NCI-H1417 (cell line): Measurements from ENCODE around the gene LPO.
A peak's percentile ranks its signal among the peaks of the same experiment; 100 is the strongest.

Experiments used
- DNase-seq, 3 experiments: peaks; one replicate each; lab custom pipeline; 2025; lab: John Stamatoyannopoulos, UW

LPO gene

GRCh38 chr17:58238147-58238634, at the start of gene LPO:
LPO (plus strand) TSS chr17:58238584; CDS start chr17:58242980, 4,396 bp downstream.
- DNase-seq, result no peak

GRCh38 chr17:58189436-58190146, 48.8 kb upstream of the LPO start:
- DNase-seq, result no peak

- no peak for DNase-seq
These were observed 47.0 kb upstream of the LPO start for GRCh38 chr17:58191241-58191896.

GRCh38 chr17:58192612-58193011, 45.8 kb upstream of the LPO start, which contains the start of gene EPX:
EPX (plus strand) TSS chr17:58192726; CDS start chr17:58192847, 121 bp downstream.
- no peak for DNase-seq

GRCh38 chr17:58193641-58194255, 44.6 kb upstream of the LPO start:
- DNase-seq, result no peak

- DNase-seq, result no peak
These were observed 42.8 kb upstream of the LPO start for GRCh38 chr17:58195518-58196123.

- no peak for DNase-seq
These were observed 41.8 kb upstream of the LPO start for GRCh38 chr17:58196610-58197009.

- peak; percentile 38 to 62 (median 57) for DNase-seq
These were observed 38.3 kb upstream of the LPO start for GRCh38 chr17:58200024-58200633.

- no peak for DNase-seq
These were observed 35.5 kb upstream of the LPO start for GRCh38 chr17:58202859-58203258.

GRCh38 chr17:58204796-58205195, 33.6 kb upstream of the LPO start:
- no peak for DNase-seq

- DNase-seq, result no peak
These were observed 32.4 kb upstream of the LPO start for GRCh38 chr17:58205936-58206335.

- DNase-seq, result no peak
These were observed 30.9 kb upstream of the LPO start for GRCh38 chr17:58207451-58207850.

- DNase-seq, result no peak
These were observed 30.0 kb upstream of the LPO start for GRCh38 chr17:58208344-58208743.

- DNase-seq, result no peak
These were observed 27.5 kb upstream of the LPO start for GRCh38 chr17:58210922-58211321.

GRCh38 chr17:58215685-58216084, 22.7 kb upstream of the LPO start:
- no peak for DNase-seq

GRCh38 chr17:58217766-58218165, 20.6 kb upstream of the LPO start:
- no peak for DNase-seq

GRCh38 chr17:58219007-58219788, 19.2 kb upstream of the LPO start, which contains the start of gene MKS1:
MKS1 (minus strand) TSS chr17:58219255; CDS start chr17:58219230, 25 bp downstream.
- peak; percentile 94 to 95 (median 94) for DNase-seq

GRCh38 chr17:58219789-58220183, 18.6 kb upstream of the LPO start:
- no peak for DNase-seq

GRCh38 chr17:58224315-58224714, 14.1 kb upstream of the LPO start:
- DNase-seq, result no peak

- DNase-seq, result no peak
These were observed 10.7 kb upstream of the LPO start for GRCh38 chr17:58227733-58228132.

- DNase-seq, result no peak
These were observed 9.7 kb upstream of the LPO start for GRCh38 chr17:58228679-58229078.
